HEK293 (cell line): ENCODE results near the gene GPLD1.

Experiments used
- CTCF ChIA-PET: fragments of 350-600 bp; formaldehyde crosslinking; extraction: SDS; loops from one replicate; lab custom pipeline; 2021; ENCODE audit warnings: antibody characterized with exemption; lab: Yijun Ruan, JAX
- POLR2A ChIA-PET: fragments of 300-600 bp; formaldehyde crosslinking; extraction: SDS; loops from one replicate; lab custom pipeline; 2020; ENCODE audit warnings: antibody characterized with exemption, inconsistent platforms; lab: Yijun Ruan, JAX
- H3K27ac ChIP-seq: fragments of 200-500 bp; sonication (Bioruptor generic); 2 replicates; pipeline ENCODE4 v1.5.1; 2014; ENCODE audit warnings: low read depth, low read length, control low read depth, inconsistent platforms; ENCODE audit errors: extremely low read depth
- H3K36me3 ChIP-seq, 2 experiments: fragments of 200-500 bp in 1 of 2; sonication (Bioruptor generic) in 1 of 2; 1 replicate in 1 of 2; 2 replicates in 1 of 2; pipeline ENCODE4 v1.5.1; 2014 to 2017; ENCODE audit warnings: inconsistent platforms in 2 of 2, low read length in 2 of 2; ENCODE audit not compliant: control insufficient read depth in 2 of 2, insufficient read depth in 1 of 2
- H3K4me1 ChIP-seq: fragments of 200-500 bp; sonication (Bioruptor generic); 2 replicates; pipeline ENCODE4 v1.5.1; 2014; ENCODE audit warnings: mild to moderate bottlenecking, low read length, inconsistent platforms; ENCODE audit not compliant: control insufficient read depth, insufficient read depth
- H3K4me3 ChIP-seq: 2 replicates; pipeline ENCODE4 v1.5.1; 2011; ENCODE audit warnings: low read depth, mild to moderate bottlenecking, control low read depth, low read length, moderate library complexity
- H3K9me3 ChIP-seq: fragments of 200-500 bp; sonication (Bioruptor generic); 2 replicates; pipeline ENCODE4 v1.5.1; 2014; ENCODE audit warnings: low read depth, low read length, inconsistent platforms; ENCODE audit not compliant: control insufficient read depth, insufficient read depth
- EGR2 ChIP-seq: fragments of 450-650 bp; formaldehyde crosslinking; IDR thresholded peaks from 2 replicates; pipeline ENCODE4 v1.5.1; 2016; ENCODE audit warnings: low read depth, missing biosample characterization, missing genetic modification characterization
- PBX3 ChIP-seq: sonication (generic); formaldehyde crosslinking; IDR thresholded peaks from 2 replicates; pipeline ENCODE4 v1.8.1; 2022; ENCODE audit warnings: mild to moderate bottlenecking, moderate library complexity, missing genetic modification reagents
- ZBTB1 ChIP-seq: fragments of 450-650 bp; formaldehyde crosslinking; IDR thresholded peaks from 2 replicates; pipeline ENCODE4 v1.5.1; 2016; ENCODE audit warnings: missing biosample characterization, missing genetic modification characterization
- ZBTB10 ChIP-seq: fragments of 450-650 bp; formaldehyde crosslinking; IDR thresholded peaks from 2 replicates; pipeline ENCODE4 v1.5.1; 2016; ENCODE audit warnings: missing biosample characterization, missing genetic modification characterization
- ZFHX2 ChIP-seq: fragments of 450-650 bp; formaldehyde crosslinking; conservative IDR thresholded peaks from 2 replicates; pipeline ENCODE4 v1.5.1; 2016; ENCODE audit warnings: missing biosample characterization, missing genetic modification characterization
- ZFP69B ChIP-seq: fragments of 450-650 bp; formaldehyde crosslinking; IDR thresholded peaks from 2 replicates; pipeline ENCODE4 v1.5.1; 2016; ENCODE audit warnings: missing biosample characterization, missing genetic modification characterization
- ZNF133 ChIP-seq: fragments of 450-650 bp; formaldehyde crosslinking; IDR thresholded peaks from 2 replicates; pipeline ENCODE4 v1.5.1; 2016; ENCODE audit warnings: missing biosample characterization, missing genetic modification characterization
- ZNF16 ChIP-seq: fragments of 450-650 bp; formaldehyde crosslinking; IDR thresholded peaks from 2 replicates; pipeline ENCODE4 v1.5.1; 2016; ENCODE audit warnings: low read depth, missing biosample characterization, missing genetic modification characterization
- ZNF184 ChIP-seq: fragments of 450-650 bp; IDR thresholded peaks from 2 replicates; pipeline ENCODE4 v1.5.1; 2018; ENCODE audit warnings: missing biosample characterization, mild to moderate bottlenecking, missing genetic modification characterization
- ZNF280C ChIP-seq: fragments of 450-650 bp; formaldehyde crosslinking; IDR thresholded peaks from 2 replicates; pipeline ENCODE4 v1.5.1; 2016; ENCODE audit warnings: missing biosample characterization, missing genetic modification characterization
- ZNF280D ChIP-seq: fragments of 450-650 bp; formaldehyde crosslinking; IDR thresholded peaks from 2 replicates; pipeline ENCODE4 v1.5.1; 2016; ENCODE audit warnings: missing biosample characterization, missing genetic modification characterization
- ZNF324 ChIP-seq: fragments of 450-650 bp; formaldehyde crosslinking; IDR thresholded peaks from 2 replicates; pipeline ENCODE4 v1.5.1; 2016; ENCODE audit warnings: missing biosample characterization, missing genetic modification characterization
- ZNF350 ChIP-seq: fragments of 450-650 bp; formaldehyde crosslinking; IDR thresholded peaks from 2 replicates; pipeline ENCODE4 v1.5.0; 2017; ENCODE audit warnings: missing biosample characterization, mild to moderate bottlenecking, missing genetic modification characterization
- ZNF391 ChIP-seq: fragments of 450-650 bp; formaldehyde crosslinking; IDR thresholded peaks from 2 replicates; pipeline ENCODE4 v1.5.1; 2016; ENCODE audit warnings: low read depth, missing biosample characterization, missing genetic modification characterization, borderline replicate concordance
- ZNF423 ChIP-seq: fragments of 450-650 bp; formaldehyde crosslinking; IDR thresholded peaks from 2 replicates; pipeline ENCODE4 v1.5.1; 2016; ENCODE audit warnings: missing biosample characterization, missing genetic modification characterization
- ZNF48 ChIP-seq: fragments of 450-650 bp; formaldehyde crosslinking; IDR thresholded peaks from 2 replicates; pipeline ENCODE4 v1.5.1; 2016; ENCODE audit warnings: missing biosample characterization, missing genetic modification characterization
- ZNF521 ChIP-seq: fragments of 450-650 bp; formaldehyde crosslinking; IDR thresholded peaks from 2 replicates; pipeline ENCODE4 v1.5.1; 2017; ENCODE audit warnings: missing biosample characterization, mild to moderate bottlenecking, missing genetic modification characterization
- ZNF692 ChIP-seq: fragments of 450-650 bp; formaldehyde crosslinking; IDR thresholded peaks from 2 replicates; pipeline ENCODE4 v1.5.1; 2016; ENCODE audit warnings: missing biosample characterization, missing genetic modification characterization
- ZNF707 ChIP-seq: fragments of 450-650 bp; formaldehyde crosslinking; IDR thresholded peaks from 2 replicates; pipeline ENCODE4 v1.5.1; 2016; ENCODE audit warnings: missing biosample characterization, missing genetic modification characterization
- ZNF791 ChIP-seq: fragments of 450-650 bp; formaldehyde crosslinking; IDR thresholded peaks from 2 replicates; pipeline ENCODE4 v1.5.1; 2016; ENCODE audit warnings: missing biosample characterization, missing genetic modification characterization
- ZNF843 ChIP-seq: fragments of 450-650 bp; formaldehyde crosslinking; IDR thresholded peaks from 2 replicates; pipeline ENCODE4 v1.5.1; 2016; ENCODE audit warnings: missing biosample characterization, missing genetic modification characterization
- ZSCAN23 ChIP-seq: fragments of 450-650 bp; formaldehyde crosslinking; IDR thresholded peaks from 2 replicates; pipeline ENCODE4 v1.5.1; 2016; ENCODE audit warnings: missing biosample characterization, missing genetic modification characterization

GPLD1 gene

GRCh38 chr6:24446670-24447069 lies 42.7 kb downstream of the GPLD1 start (continued):
- TF ChIP-seq ZNF791 (tag by site-specific recombination): no peak
- TF ChIP-seq ZNF133 (tag by site-specific recombination): no peak
- no peak for TF ChIP-seq ZFP69B (tag by site-specific recombination)
- TF ChIP-seq ZNF48: no peak
- TF ChIP-seq ZNF280D (tag by site-specific recombination): no peak
- TF ChIP-seq, all 188 proteins: peak for 0

- CTCF ChIA-PET: interaction anchor here (1.9 kb wide), 1 partner anchor 15 kb away, joined by 5 read pairs; no protein-coding TSS in a partner anchor
Observed at GRCh38 chr6:24445704-24446103, 43.7 kb downstream of the GPLD1 start.

More at GRCh38 chr6:24445704-24446103, 43.7 kb downstream of the GPLD1 start:
- H3K9me3 ChIP-seq: no peaks in the 10 kb centered on the region
- no peak overlapping the region for H3K27ac ChIP-seq
- H3K4me1 ChIP-seq: no peaks in the 10 kb centered on the region
- TF ChIP-seq ZNF843 (tag by site-specific recombination) (no peak), ZNF692 (tag by site-specific recombination) (no peak), PBX3 (CRISPR knock-in tag) (no peak), ZBTB1 (tag by site-specific recombination) (no peak), EGR2 (tag by site-specific recombination) (no peak), ZNF324 (tag by site-specific recombination) (no peak), ZSCAN23 (tag by site-specific recombination) (no peak), ZNF521 (tag by site-specific recombination) (no peak), ZNF350 (tag by site-specific recombination) (no peak), ZNF707 (tag by site-specific recombination) (no peak), ZNF16 (tag by site-specific recombination) (no peak), ZBTB10 (tag by site-specific recombination) (no peak), ZNF280C (tag by site-specific recombination) (no peak), ZFHX2 (no peak), ZNF184 (tag by site-specific recombination) (no peak), ZNF391 (tag by site-specific recombination) (no peak), ZNF423 (no peak)
- no peak overlapping the region for H3K4me3 ChIP-seq
- H3K36me3 ChIP-seq: no peaks in the 10 kb centered on the region
- POLR2A ChIA-PET: no interaction called here
